HepG2 (cell line): Measurements from ENCODE around the gene ETNK1. TPM values are rescaled to one million over a fixed set of nuclear protein-coding genes. Genes with fewer than 3 reads are reported as not detected.

Experiments
- ATAC-seq: fragments of 200-7000 bp; cut with Tn5 transposase; 3 replicates; pipeline ENCODE4 v1.9.1; 2020; ENCODE audit warnings: mild to moderate bottlenecking, moderate library complexity
- BruUV-seq: library from RNA; stranded (reverse); fragments of 400-500 nt; replicated peaks from 2 replicates; lab custom pipeline; 2021; lab: Mats Ljungman, UMichigan
- CTCF ChIA-PET: fragments of 300-600 bp; formaldehyde crosslinking; extraction: SDS; loops from one replicate; lab custom pipeline; 2021; ENCODE audit warnings: low total read pairs, inconsistent platforms, low intra/inter-chr PET ratio; lab: Yijun Ruan, JAX
- POLR2A ChIA-PET: fragments of 350-600 bp; sonication (Branson Sonifier 250); formaldehyde crosslinking; loops from one replicate; lab custom pipeline; 2020; ENCODE audit warnings: antibody characterized with exemption, inconsistent platforms; lab: Yijun Ruan, JAX
- DNase-seq: peaks from one replicate; pipeline ENCODE4 v3.0.0-alpha.2; 2015; ENCODE audit warnings: low spot score
- FAIRE-seq: peaks from 3 replicates; lab custom pipeline; 2011; peaks lifted over from hg19 to GRCh38; lab: Jason Lieb, UNC
- H2AFZ ChIP-seq: one replicate; pipeline ENCODE4 v1.6.1; 2011; ENCODE audit warnings: low read length, inconsistent platforms
- H3K27ac ChIP-seq: fragments of 300-600 bp; 3 replicates; pipeline ENCODE4 v1.8.0; 2011; ENCODE audit warnings: mixed run types, mild to moderate bottlenecking, mixed read lengths, low read length, inconsistent platforms; ENCODE audit not compliant: insufficient read depth; ENCODE audit errors: extremely low read length
- H3K27me3 ChIP-seq, 2 experiments: fragments of 200-600 bp in 1 of 2; 2 replicates in 1 of 2; 3 replicates in 1 of 2; pipeline versions ENCODE4 v1.6.0 to v1.8.0; 2011; ENCODE audit warnings: low read length in 2 of 2, mild to moderate bottlenecking in 2 of 2, moderate library complexity in 2 of 2, inconsistent platforms in 1 of 2; ENCODE audit not compliant: insufficient read depth in 2 of 2, control insufficient read depth in 1 of 2
- H3K36me3 ChIP-seq, 2 experiments: fragments of 200-600 bp in 1 of 2; replicated peaks in 1 of 2; 2 replicates in 1 of 2; 3 replicates in 1 of 2; pipeline versions ENCODE4 v1.5.1 to v1.8.0; 2011; ENCODE audit warnings: low read length in 2 of 2, inconsistent platforms in 1 of 2; ENCODE audit not compliant: insufficient read depth in 2 of 2, control insufficient read depth in 1 of 2
- H3K4me1 ChIP-seq: 2 replicates; pipeline ENCODE4 v1.5.1; 2012; ENCODE audit warnings: low read length, inconsistent platforms; ENCODE audit not compliant: insufficient read depth
- H3K4me2 ChIP-seq: 2 replicates; pipeline ENCODE4 v1.6.0; 2011; ENCODE audit warnings: low read depth, low read length, inconsistent platforms
- H3K4me3 ChIP-seq, 3 experiments: fragments of 200-600 bp in 1 of 3; sonication (generic), shearing (Covaris generic) in 1 of 3; replicated peaks in 1 of 3; 2 replicates each; pipeline ENCODE4 v1.5.1; 2011 to 2016; ENCODE audit warnings: low read length in 3 of 3, inconsistent platforms in 2 of 3, low read depth in 2 of 3, mild to moderate bottlenecking in 2 of 3, control low read depth in 1 of 3, mixed read lengths in 1 of 3; ENCODE audit not compliant: insufficient read depth in 1 of 3
- H3K79me2 ChIP-seq: one replicate; pipeline ENCODE4 v1.6.1; 2011; ENCODE audit warnings: low read length, inconsistent platforms; ENCODE audit not compliant: insufficient read depth
- H3K9ac ChIP-seq: 2 replicates; pipeline ENCODE4 v1.6.0; 2011; ENCODE audit warnings: mild to moderate bottlenecking, low read depth, low read length, inconsistent platforms; ENCODE audit not compliant: insufficient read depth
- H3K9me3 ChIP-seq: 2 replicates; pipeline ENCODE4 v1.5.1; 2012; ENCODE audit warnings: mild to moderate bottlenecking, low read length
- H4K20me1 ChIP-seq: 2 replicates; pipeline ENCODE4 v1.6.0; 2011; ENCODE audit warnings: inconsistent platforms, mild to moderate bottlenecking, low read length, moderate library complexity; ENCODE audit not compliant: insufficient read depth
- CC2D1A ChIP-seq: sonication (generic); formaldehyde crosslinking; IDR thresholded peaks from 2 replicates; pipeline ENCODE4 v1.8.1; 2023; ENCODE audit warnings: mild to moderate bottlenecking, missing genetic modification reagents
- HDAC2 ChIP-seq: sonication (generic); formaldehyde crosslinking; IDR thresholded peaks from 2 replicates; pipeline ENCODE4 v1.4.0; 2020; ENCODE audit warnings: missing genetic modification reagents
- HNF4G ChIP-seq, 2 experiments: sonication (generic) in 1 of 2; formaldehyde crosslinking in 1 of 2; IDR thresholded peaks; 2 replicates each; pipeline versions ENCODE4 v1.4.0 to v1.6.1; 2011 to 2020; ENCODE audit warnings: borderline replicate concordance in 2 of 2, low read depth in 2 of 2, mild to moderate bottlenecking in 2 of 2, low read length in 1 of 2, missing genetic modification reagents in 1 of 2, moderate library complexity in 1 of 2
- MXD4 ChIP-seq: IDR thresholded peaks from 2 replicates; pipeline ENCODE4 v1.6.1; 2016; ENCODE audit warnings: mild to moderate bottlenecking, missing biosample characterization, missing genetic modification reagents
- NFIC ChIP-seq: IDR thresholded peaks from 2 replicates; pipeline ENCODE4 v1.6.1; 2012; ENCODE audit warnings: mild to moderate bottlenecking, low read length, inconsistent platforms
- PLSCR1 ChIP-seq: sonication (generic); formaldehyde crosslinking; IDR thresholded peaks from 2 replicates; pipeline ENCODE4 v1.5.0; 2020; ENCODE audit warnings: missing genetic modification reagents, mild to moderate bottlenecking, borderline replicate concordance
- SMC3 ChIP-seq: IDR thresholded peaks from 2 replicates; pipeline ENCODE4 v1.6.1; 2011; ENCODE audit warnings: low read length, improper control_type of control experiment
- SMYD3 ChIP-seq: sonication (generic); formaldehyde crosslinking; IDR thresholded peaks from 2 replicates; pipeline ENCODE4 v1.8.1; 2023; ENCODE audit warnings: mild to moderate bottlenecking, missing genetic modification reagents
- SP140L ChIP-seq: sonication (generic); formaldehyde crosslinking; IDR thresholded peaks from 2 replicates; pipeline ENCODE4 v1.4.0; 2020; ENCODE audit warnings: missing genetic modification reagents, borderline replicate concordance
- TCF7 ChIP-seq: sonication (generic); IDR thresholded peaks from 2 replicates; pipeline ENCODE4 v1.6.1; 2016; ENCODE audit warnings: antibody characterized with exemption, low read depth
- WIZ ChIP-seq: sonication (generic); formaldehyde crosslinking; IDR thresholded peaks from 2 replicates; pipeline ENCODE4 v1.5.1; 2020; ENCODE audit warnings: mild to moderate bottlenecking, missing genetic modification reagents
- ZBTB20 ChIP-seq: sonication (generic); formaldehyde crosslinking; IDR thresholded peaks from 2 replicates; pipeline ENCODE4 v1.8.1; 2023; ENCODE audit warnings: missing genetic modification reagents, low read depth, mild to moderate bottlenecking, borderline replicate concordance
- ZKSCAN5 ChIP-seq: sonication (generic); formaldehyde crosslinking; IDR thresholded peaks from 2 replicates; pipeline ENCODE4 v1.5.1; 2020; ENCODE audit warnings: mild to moderate bottlenecking, missing genetic modification reagents
- ZNF296 ChIP-seq: sonication (generic); formaldehyde crosslinking; conservative IDR thresholded peaks from 2 replicates; pipeline ENCODE4 v1.5.0; 2020; ENCODE audit warnings: mild to moderate bottlenecking, missing genetic modification reagents
- ZNF33B ChIP-seq: sonication (generic); formaldehyde crosslinking; IDR thresholded peaks from 2 replicates; pipeline ENCODE4 v1.5.1; 2020; ENCODE audit warnings: mild to moderate bottlenecking, missing genetic modification reagents
- ZNF414 ChIP-seq: sonication (generic); formaldehyde crosslinking; IDR thresholded peaks from 2 replicates; pipeline ENCODE4 v1.5.0; 2020; ENCODE audit warnings: missing genetic modification reagents
- ZNF552 ChIP-seq: sonication (generic); formaldehyde crosslinking; IDR thresholded peaks from 2 replicates; pipeline ENCODE4 v1.9.0; 2022; ENCODE audit warnings: missing genetic modification reagents, mild to moderate bottlenecking, borderline replicate concordance
- ZNF557 ChIP-seq: sonication (generic); formaldehyde crosslinking; IDR thresholded peaks from 2 replicates; pipeline ENCODE4 v1.4.0; 2020; ENCODE audit warnings: missing genetic modification reagents
- WGBS: methylation state at CpG from one replicate; pipeline ENCODE4 v1.1.6; 2017; ENCODE audit warnings: low lambda C conversion rate; 5-methylcytosine and 5-hydroxymethylcytosine counted together
- in situ Hi-C: cut with HindIII; loops from 2 replicates; pipeline ENCODE4 v1.10.0; 2017; ENCODE audit warnings: low pct_unique_long_range_greater_than_20kb; ENCODE audit not compliant: extremely low pct_ligation_motif_present
- intact Hi-C: fragments of 100-400 bp; cut with micrococcal nuclease; formaldehyde crosslinking; loops from one replicate; pipeline ENCODE4 v1.10.0; 2022; ENCODE audit not compliant: unreplicated experiment
- polyA plus RNA-seq, 8 experiments: library from polyadenylated mRNA; depleted of rRNA in 3 of 8; stranded (reverse) in 7 of 8; unstranded in 1 of 8; fragments of >200 nt; fragmentation: Illumina TruSeq in 4 of 8; extraction: Trizol in 4 of 8; gene quantifications; 2 replicates each; pipeline versions ENCODE4 v1.2.1 to v1.2.3, GENCODE V29; 2011 to 2016; ENCODE audit warnings: low read depth in 4 of 8, missing spikeins in 1 of 8, mixed read lengths in 1 of 8; ENCODE audit not compliant: insufficient read depth in 1 of 8
- total RNA-seq, 5 experiments: library from RNA; depleted of rRNA; stranded (reverse); fragments of >200 nt; fragmentation: Illumina TruSeq; extraction: Trizol; gene quantifications; 2 replicates each; pipeline ENCODE4 v1.2.3, GENCODE V29; 2016; ENCODE audit warnings: low read depth in 1 of 5

ETNK1 gene
- total and polyA plus RNA-seq, 2 of the 13 experiments (the other 11 are each of a cell fraction or from before 2014, with no cell fraction given), result 14.4 to 55.7 TPM

GRCh38 chr12:22624548-22624869, 462 bp upstream of the ETNK1 start:
- peak; percentile 83 for ATAC-seq
- Histone ChIP-seq H4K20me1 (peaks cover 5% of the 10 kb centered on the region; the same call in 1 of the 2 replicates), H3K4me1 (peaks cover 32% of the 10 kb centered on the region), H3K4me3 (peak overlapping the region; percentile 60 to 86 (median 69)), H2AFZ (peak overlapping the region; percentile 95), H3K9me3 (no peaks in the 10 kb centered on the region), H3K9ac (peak overlapping the region; percentile 91), H3K79me2 (peaks cover 44% of the 10 kb centered on the region), H3K36me3 (no peaks in the 10 kb centered on the region), H3K27me3 (no peaks in the 10 kb centered on the region; a peak in 2 of 5 replicates), H3K4me2 (peak overlapping the region; percentile 94), H3K27ac (peak overlapping the region; percentile 94)
- TSS peak; percentile 97 for BruUV-seq
- TF ChIP-seq ZNF33B (0 out of 2 replicates have a peak, but pooled peaks have one; percentile 13), PLSCR1 (0 out of 2 replicates have a peak, but pooled peaks have one; percentile 71), HNF4G (IDR thresholded peaks at IDR 0.05; ENCODE audit: borderline replicate concordance, low read depth, low read length) (no peak), HNF4G (CRISPR knock-in tag; IDR thresholded peaks at IDR 0.05; ENCODE audit: borderline replicate concordance, low read depth) (peak; percentile 1; the same call in 1 of the 2 replicates), ZBTB20 (CRISPR knock-in tag) (peak; percentile 3; the same call in 1 of the 2 replicates), SP140L (CRISPR knock-in tag) (0 out of 2 replicates have a peak, but pooled peaks have one; percentile 10), NFIC (0 out of 2 replicates have a peak, but pooled peaks have one; percentile 17), CC2D1A (CRISPR knock-in tag) (0 out of 2 replicates have a peak, but pooled peaks have one; percentile 40), SMYD3 (CRISPR knock-in tag) (peak; percentile 79; the same call in 1 of the 2 replicates), ZNF414 (no peak), WIZ (CRISPR knock-in tag) (no peak), TCF7 (peak; percentile 27; the same call in 1 of the 2 replicates), ZNF296 (no peak), ZNF552 (CRISPR knock-in tag) (no peak), MXD4 (no peak), SMC3 (0 out of 2 replicates have a peak, but pooled peaks have one; percentile 2), HDAC2 (CRISPR knock-in tag) (0 out of 2 replicates have a peak, but pooled peaks have one; percentile 2), ZKSCAN5 (CRISPR knock-in tag) (no peak), ZNF557 (no peak)
- in situ Hi-C loops, result no loop called here
- no peak for FAIRE-seq
- intact Hi-C loops, result loop anchor here (1.0 to 2.0 kb wide), 2 partner anchors 80 to 578 kb away; partner anchors contain the start of genes C2CD5 and CMAS
- ChIA-PET CTCF (no interaction called here), POLR2A (interaction anchor here (0.7 to 2.1 kb wide), 9 partner anchors 9 to 104 kb away, joined by 3 to 44 read pairs (median 4); partner anchors contain the start of gene C2CD5)
- DNase-seq, result no peak
- whole genome bisulfite sequencing, result 0% methylated on average over 10 of the region's 10 CpGs
